GM12801 (cell line): ENCODE measurements around the gene TM2D3.

Experiments
- TF ChIP-seq, protein P1 (sequence below): IDR thresholded peaks from one replicate; pipeline ENCODE4 v1.5.1; 2011; ENCODE audit warnings: control low read depth; ENCODE audit not compliant: insufficient read length; ENCODE audit errors: extremely low read depth

TM2D3 gene

DNA sequence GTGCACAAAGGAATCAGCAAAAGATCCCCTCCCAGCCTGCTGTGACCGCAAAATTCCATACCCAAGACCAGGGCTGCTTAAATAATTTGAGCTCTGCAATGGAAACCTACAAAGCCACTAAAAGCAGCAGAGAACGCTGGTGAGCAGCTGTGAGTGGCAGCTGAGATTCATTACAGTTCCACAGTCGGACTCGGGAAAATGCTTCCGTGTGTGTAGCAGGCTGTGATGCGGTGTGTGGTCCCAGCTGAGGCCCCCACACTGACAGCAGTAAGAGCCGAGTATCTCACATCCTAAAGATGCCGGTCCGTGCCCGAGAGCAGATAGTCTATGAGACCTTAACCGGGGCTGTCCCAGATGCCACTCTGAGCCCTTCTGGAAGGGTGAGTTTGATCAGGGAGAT lies 37.4 kb downstream of the TM2D3 start:
- TF ChIP-seq, protein P1, sequence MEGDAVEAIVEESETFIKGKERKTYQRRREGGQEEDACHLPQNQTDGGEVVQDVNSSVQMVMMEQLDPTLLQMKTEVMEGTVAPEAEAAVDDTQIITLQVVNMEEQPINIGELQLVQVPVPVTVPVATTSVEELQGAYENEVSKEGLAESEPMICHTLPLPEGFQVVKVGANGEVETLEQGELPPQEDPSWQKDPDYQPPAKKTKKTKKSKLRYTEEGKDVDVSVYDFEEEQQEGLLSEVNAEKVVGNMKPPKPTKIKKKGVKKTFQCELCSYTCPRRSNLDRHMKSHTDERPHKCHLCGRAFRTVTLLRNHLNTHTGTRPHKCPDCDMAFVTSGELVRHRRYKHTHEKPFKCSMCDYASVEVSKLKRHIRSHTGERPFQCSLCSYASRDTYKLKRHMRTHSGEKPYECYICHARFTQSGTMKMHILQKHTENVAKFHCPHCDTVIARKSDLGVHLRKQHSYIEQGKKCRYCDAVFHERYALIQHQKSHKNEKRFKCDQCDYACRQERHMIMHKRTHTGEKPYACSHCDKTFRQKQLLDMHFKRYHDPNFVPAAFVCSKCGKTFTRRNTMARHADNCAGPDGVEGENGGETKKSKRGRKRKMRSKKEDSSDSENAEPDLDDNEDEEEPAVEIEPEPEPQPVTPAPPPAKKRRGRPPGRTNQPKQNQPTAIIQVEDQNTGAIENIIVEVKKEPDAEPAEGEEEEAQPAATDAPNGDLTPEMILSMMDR = no peak

DNA sequence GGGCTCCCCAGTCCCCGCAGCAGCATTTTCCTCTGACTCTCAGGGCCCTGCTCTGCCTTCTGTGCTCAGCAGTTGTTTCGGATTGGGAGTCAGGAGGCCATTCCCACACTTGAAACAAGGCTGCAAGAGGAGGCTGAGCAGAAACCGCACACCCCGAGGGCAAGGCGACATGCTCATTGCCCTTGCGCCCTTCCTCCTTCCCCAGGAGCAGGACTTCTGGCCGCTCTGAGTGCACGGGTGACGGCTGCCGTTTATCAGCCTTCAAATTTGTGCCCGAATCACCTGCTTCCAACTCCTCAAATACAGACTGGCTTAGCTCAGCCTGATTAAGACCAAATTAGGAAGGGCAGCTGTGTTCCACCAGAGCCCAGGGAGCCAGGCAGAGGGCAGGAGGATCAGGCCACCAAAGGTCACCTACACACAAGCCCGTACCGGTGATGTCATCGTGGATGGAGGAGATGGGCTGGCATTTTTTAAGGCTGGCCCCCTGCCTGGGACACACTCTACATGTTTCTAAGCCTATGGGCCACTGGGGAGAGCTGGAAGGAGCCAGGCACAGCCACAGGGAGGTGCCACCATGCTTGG lies 38.1 kb downstream of the TM2D3 start:
- TF ChIP-seq, protein P1 = no peak

DNA sequence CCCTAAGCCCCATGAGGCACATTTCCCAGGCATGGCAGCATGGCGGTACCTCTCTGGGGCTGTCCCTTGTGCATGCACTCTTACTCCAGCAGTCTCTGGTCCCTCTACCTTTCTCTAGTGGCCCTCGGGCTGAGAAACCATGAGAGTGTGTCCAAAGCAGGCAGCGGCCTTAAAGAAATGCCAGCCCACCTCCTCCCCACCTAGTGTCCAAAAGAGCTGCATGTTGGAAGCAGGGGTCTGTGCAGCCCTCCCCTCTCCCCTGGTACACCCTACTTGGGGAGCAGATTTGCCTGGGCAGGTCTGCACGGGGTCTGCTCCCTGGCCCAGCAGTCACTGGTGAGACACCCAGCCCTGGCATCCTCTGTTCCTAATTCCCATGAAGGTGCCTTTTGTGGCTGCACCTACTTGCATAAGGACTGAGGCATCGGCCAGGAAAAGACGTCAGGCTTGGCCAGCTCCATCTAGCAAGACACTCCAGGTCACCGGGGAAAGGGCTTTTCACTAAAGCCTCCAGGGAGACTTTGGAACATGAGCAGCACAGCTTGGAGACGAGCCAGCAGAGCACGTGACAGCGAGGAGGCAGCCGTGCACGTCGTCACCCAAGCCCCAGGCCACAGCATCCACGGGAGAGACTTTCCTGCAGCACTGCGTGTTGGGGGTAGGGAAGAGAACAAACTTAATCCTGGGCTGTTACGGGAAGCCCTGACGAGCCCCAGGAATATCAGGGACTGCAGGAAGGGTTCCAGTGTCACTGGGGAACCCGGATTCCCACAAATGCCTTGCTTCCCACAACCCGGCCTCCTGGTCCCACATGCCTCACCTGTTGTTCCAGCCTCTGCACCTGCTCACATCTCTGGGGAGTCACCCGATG lies 38.8 kb downstream of the TM2D3 start:
- TF ChIP-seq, protein P1 = no peak

DNA sequence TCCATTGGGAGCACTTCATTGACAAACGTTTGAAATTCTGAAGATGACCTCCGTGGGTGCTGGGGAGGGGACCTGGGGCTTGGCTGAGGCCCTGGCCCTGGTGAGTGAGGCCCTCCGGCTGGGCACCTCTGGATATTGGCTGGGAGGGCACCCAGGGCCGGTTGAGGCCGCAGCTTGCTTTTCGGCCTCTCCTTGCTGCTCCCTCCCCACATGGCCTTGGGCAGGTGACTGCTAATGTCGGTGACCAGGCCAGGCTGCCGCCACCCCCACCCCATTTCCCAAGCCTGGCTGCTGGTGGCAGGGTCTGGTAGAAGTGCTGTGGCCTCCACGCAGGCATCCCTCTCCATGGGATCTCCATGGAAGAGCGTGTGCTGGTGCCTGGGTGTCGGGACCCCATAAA lies 39.5 kb downstream of the TM2D3 start:
- TF ChIP-seq, protein P1 = no peak

DNA sequence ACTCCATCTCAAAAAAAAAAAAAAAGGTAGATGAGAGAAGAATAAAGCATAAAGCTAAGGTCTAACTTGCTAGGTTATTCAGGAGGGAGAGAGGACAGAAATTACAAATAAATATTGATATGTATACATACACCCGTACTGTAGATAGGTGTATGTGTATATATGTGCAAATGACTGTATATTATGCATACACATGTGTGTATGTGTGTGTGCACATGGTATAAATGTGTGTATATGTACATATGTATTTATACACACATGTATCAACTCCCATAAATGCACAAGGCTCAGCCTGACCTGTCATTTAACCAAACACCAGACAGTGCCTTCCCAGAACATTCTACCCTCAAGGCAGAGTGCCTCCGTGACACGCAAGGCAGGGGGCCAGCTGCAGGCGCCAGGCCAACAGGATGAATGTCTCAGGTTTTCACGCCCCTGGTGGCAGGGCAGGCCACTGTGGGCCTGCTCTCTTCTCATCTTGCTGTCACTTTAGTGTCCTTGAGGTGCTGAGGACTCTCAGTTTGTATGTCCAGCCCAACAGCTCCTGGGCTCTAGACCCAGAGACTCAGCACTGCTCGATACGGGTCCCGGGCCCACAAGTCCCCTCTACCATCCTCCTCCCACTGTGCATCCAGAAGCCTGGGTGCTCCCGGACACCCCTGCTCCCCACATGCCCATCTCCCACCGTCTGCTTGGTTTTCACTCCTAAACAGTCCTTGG lies 40.4 kb downstream of the TM2D3 start:
- TF ChIP-seq, protein P1 = no peak

DNA sequence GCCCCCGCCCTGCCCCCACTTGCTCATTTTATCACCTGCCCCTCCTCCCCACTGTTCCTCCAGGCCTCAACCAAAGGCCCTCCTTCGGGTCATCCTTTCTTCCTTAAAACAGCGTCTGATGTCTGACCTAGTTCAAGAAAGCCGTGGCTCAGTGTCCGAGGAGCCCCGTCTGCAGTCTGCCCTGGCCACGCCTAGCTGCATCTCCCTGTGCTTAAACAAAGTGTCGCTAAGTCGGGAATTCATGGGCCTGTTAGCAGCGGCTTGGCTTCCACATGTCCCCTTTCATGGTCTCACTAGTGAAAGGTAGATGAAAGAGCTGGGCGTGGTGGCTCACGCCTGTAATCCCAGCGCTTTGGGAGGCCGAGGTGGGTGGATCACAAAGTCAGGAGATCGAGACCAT lies 41.2 kb downstream of the TM2D3 start:
- TF ChIP-seq, protein P1 = no peak

DNA sequence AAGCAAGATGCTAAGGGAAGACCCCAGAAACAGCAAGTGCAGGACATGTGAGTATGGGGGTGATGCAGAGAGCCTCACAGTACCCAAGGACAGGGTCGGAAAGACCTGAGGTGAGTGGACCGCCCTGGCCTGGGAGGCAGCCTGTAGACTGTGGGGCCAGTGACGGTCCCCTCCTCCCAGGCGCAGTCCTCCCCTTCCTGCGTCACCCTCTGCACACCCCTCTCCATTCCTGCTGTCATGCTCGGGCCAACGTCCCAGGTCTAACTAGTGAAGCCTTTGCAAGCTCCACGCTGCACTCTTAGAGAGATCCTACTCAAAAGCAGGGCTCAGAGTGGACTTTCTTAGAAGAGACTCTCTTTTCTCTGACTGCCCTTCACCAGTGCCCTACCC lies 41.6 kb downstream of the TM2D3 start:
- TF ChIP-seq, protein P1 = no peak
